HEK293 (cell line): ENCODE results near the gene RASAL2.

ENCODE experiments used
- CTCF ChIA-PET: fragments of 350-600 bp; formaldehyde crosslinking; extraction: SDS; loops from one replicate; lab custom pipeline; 2021; ENCODE audit warnings: antibody characterized with exemption; lab: Yijun Ruan, JAX
- POLR2A ChIA-PET: fragments of 300-600 bp; formaldehyde crosslinking; extraction: SDS; loops from one replicate; lab custom pipeline; 2020; ENCODE audit warnings: antibody characterized with exemption, inconsistent platforms; lab: Yijun Ruan, JAX
- H3K27ac ChIP-seq: fragments of 200-500 bp; sonication (Bioruptor generic); 2 replicates; pipeline ENCODE4 v1.5.1; 2014; ENCODE audit warnings: low read depth, low read length, control low read depth, inconsistent platforms; ENCODE audit errors: extremely low read depth
- H3K36me3 ChIP-seq, 2 experiments: fragments of 200-500 bp in 1 of 2; sonication (Bioruptor generic) in 1 of 2; 1 replicate in 1 of 2; 2 replicates in 1 of 2; pipeline ENCODE4 v1.5.1; 2014 to 2017; ENCODE audit warnings: inconsistent platforms in 2 of 2, low read length in 2 of 2; ENCODE audit not compliant: control insufficient read depth in 2 of 2, insufficient read depth in 1 of 2
- H3K4me1 ChIP-seq: fragments of 200-500 bp; sonication (Bioruptor generic); 2 replicates; pipeline ENCODE4 v1.5.1; 2014; ENCODE audit warnings: mild to moderate bottlenecking, low read length, inconsistent platforms; ENCODE audit not compliant: control insufficient read depth, insufficient read depth
- H3K4me3 ChIP-seq: 2 replicates; pipeline ENCODE4 v1.5.1; 2011; ENCODE audit warnings: low read depth, mild to moderate bottlenecking, control low read depth, low read length, moderate library complexity
- H3K9me3 ChIP-seq: fragments of 200-500 bp; sonication (Bioruptor generic); 2 replicates; pipeline ENCODE4 v1.5.1; 2014; ENCODE audit warnings: low read depth, low read length, inconsistent platforms; ENCODE audit not compliant: control insufficient read depth, insufficient read depth
- HOXA7 ChIP-seq: sonication (generic); formaldehyde crosslinking; IDR thresholded peaks from 2 replicates; pipeline ENCODE4 v1.8.1; 2022; ENCODE audit warnings: missing genetic modification reagents, borderline replicate concordance
- HOXC10 ChIP-seq: sonication (generic); formaldehyde crosslinking; IDR thresholded peaks from 2 replicates; pipeline ENCODE4 v1.8.1; 2023; ENCODE audit warnings: mild to moderate bottlenecking, missing genetic modification reagents
- KLF1 ChIP-seq: fragments of 450-650 bp; formaldehyde crosslinking; IDR thresholded peaks from 2 replicates; pipeline ENCODE4 v1.5.1; 2016; ENCODE audit warnings: missing biosample characterization, missing genetic modification characterization
- KLF10 ChIP-seq: fragments of 450-650 bp; IDR thresholded peaks from 2 replicates; pipeline ENCODE4 v1.5.1; 2018; ENCODE audit warnings: missing biosample characterization, mild to moderate bottlenecking, missing genetic modification characterization
- KLF9 ChIP-seq: fragments of 450-650 bp; formaldehyde crosslinking; IDR thresholded peaks from 2 replicates; pipeline ENCODE4 v1.5.1; 2016; ENCODE audit warnings: missing biosample characterization, missing genetic modification characterization, low read depth
- PATZ1 ChIP-seq: fragments of 450-650 bp; formaldehyde crosslinking; IDR thresholded peaks from 2 replicates; pipeline ENCODE4 v1.5.1; 2016; ENCODE audit warnings: missing biosample characterization, missing genetic modification characterization
- RBAK ChIP-seq: fragments of 450-650 bp; formaldehyde crosslinking; IDR thresholded peaks from 2 replicates; pipeline ENCODE4 v1.5.1; 2016; ENCODE audit warnings: missing biosample characterization, missing genetic modification characterization
- SALL2 ChIP-seq: fragments of 450-650 bp; formaldehyde crosslinking; IDR thresholded peaks from 2 replicates; pipeline ENCODE4 v1.5.0; 2017; ENCODE audit warnings: missing biosample characterization, mild to moderate bottlenecking, missing genetic modification characterization, borderline replicate concordance
- YY1 ChIP-seq: fragments of 450-650 bp; formaldehyde crosslinking; IDR thresholded peaks from 2 replicates; pipeline ENCODE4 v1.5.1; 2018; ENCODE audit warnings: missing biosample characterization, missing genetic modification characterization
- ZFP41 ChIP-seq: fragments of 450-650 bp; formaldehyde crosslinking; IDR thresholded peaks from 2 replicates; pipeline ENCODE4 v1.5.1; 2016; ENCODE audit warnings: missing biosample characterization, missing genetic modification characterization, borderline replicate concordance
- ZFP69B ChIP-seq: fragments of 450-650 bp; formaldehyde crosslinking; IDR thresholded peaks from 2 replicates; pipeline ENCODE4 v1.5.1; 2016; ENCODE audit warnings: missing biosample characterization, missing genetic modification characterization
- ZNF133 ChIP-seq: fragments of 450-650 bp; formaldehyde crosslinking; IDR thresholded peaks from 2 replicates; pipeline ENCODE4 v1.5.1; 2016; ENCODE audit warnings: missing biosample characterization, missing genetic modification characterization
- ZNF146 ChIP-seq: fragments of 450-650 bp; formaldehyde crosslinking; IDR thresholded peaks from 2 replicates; pipeline ENCODE4 v1.5.1; 2016; ENCODE audit warnings: missing biosample characterization, missing genetic modification characterization
- ZNF169 ChIP-seq: fragments of 450-650 bp; formaldehyde crosslinking; IDR thresholded peaks from 2 replicates; pipeline ENCODE4 v1.5.1; 2016; ENCODE audit warnings: missing biosample characterization, missing genetic modification characterization
- ZNF292 ChIP-seq: fragments of 450-650 bp; formaldehyde crosslinking; IDR thresholded peaks from 2 replicates; pipeline ENCODE4 v1.5.1; 2016; ENCODE audit warnings: low read depth, missing biosample characterization, missing genetic modification characterization, borderline replicate concordance
- ZNF341 ChIP-seq: fragments of 450-650 bp; formaldehyde crosslinking; IDR thresholded peaks from 2 replicates; pipeline ENCODE4; 2016; ENCODE audit warnings: low read depth, missing biosample characterization, missing genetic modification characterization
- ZNF473 ChIP-seq: fragments of 450-650 bp; formaldehyde crosslinking; IDR thresholded peaks from 2 replicates; pipeline ENCODE4 v1.5.1; 2017; ENCODE audit warnings: missing biosample characterization, missing genetic modification characterization
- ZNF488 ChIP-seq: fragments of 450-650 bp; formaldehyde crosslinking; IDR thresholded peaks from 2 replicates; pipeline ENCODE4 v1.5.1; 2016; ENCODE audit warnings: missing biosample characterization, missing genetic modification characterization
- ZNF518A ChIP-seq: fragments of 450-650 bp; formaldehyde crosslinking; conservative IDR thresholded peaks from 2 replicates; pipeline ENCODE4 v1.5.1; 2016; ENCODE audit warnings: low read depth, missing biosample characterization, missing genetic modification characterization
- ZNF529 ChIP-seq: fragments of 450-650 bp; formaldehyde crosslinking; IDR thresholded peaks from 2 replicates; pipeline ENCODE4 v1.5.1; 2017; ENCODE audit warnings: missing genetic modification characterization, missing biosample characterization; ENCODE audit not compliant: insufficient replicate concordance
- ZNF791 ChIP-seq: fragments of 450-650 bp; formaldehyde crosslinking; IDR thresholded peaks from 2 replicates; pipeline ENCODE4 v1.5.1; 2016; ENCODE audit warnings: missing biosample characterization, missing genetic modification characterization
- ZXDB ChIP-seq: fragments of 450-650 bp; formaldehyde crosslinking; IDR thresholded peaks from 2 replicates; pipeline ENCODE4 v1.5.1; 2016; ENCODE audit warnings: missing biosample characterization, missing genetic modification characterization

RASAL2 gene

GRCh38 chr1:178172939-178173338 lies 79.0 kb downstream of the RASAL2 start:
- Histone ChIP-seq H3K4me1 (0 out of 2 replicates have a peak, but pooled peaks cover 2% of the 10 kb centered on the region), H3K4me3 (no peak overlapping the region), H3K9me3 (no peaks in the 10 kb centered on the region), H3K36me3 (no peaks in the 10 kb centered on the region), H3K27ac (no peak overlapping the region)
- no peak for TF ChIP-seq ZNF341 (tag by site-specific recombination)
- no peak for TF ChIP-seq ZNF791 (tag by site-specific recombination)
- no peak for TF ChIP-seq YY1 (tag by site-specific recombination)
- no peak for TF ChIP-seq SALL2 (tag by site-specific recombination)
- no peak for TF ChIP-seq HOXC10 (CRISPR knock-in tag)
- no peak for TF ChIP-seq ZNF473
- TF ChIP-seq ZNF488 (tag by site-specific recombination) = no peak
- no peak for TF ChIP-seq ZNF133
- POLR2A ChIA-PET = no interaction called here
- CTCF ChIA-PET = no interaction called here

GRCh38 chr1:178174539-178174938 lies 80.6 kb downstream of the RASAL2 start:
- no peaks in the 10 kb centered on the region for H3K36me3 ChIP-seq
- no peak for TF ChIP-seq ZNF146
- TF ChIP-seq ZNF529 = no peak
- no peak for TF ChIP-seq ZNF518A (tag by site-specific recombination)
- no peaks in the 10 kb centered on the region for H3K4me1 ChIP-seq
- CTCF ChIA-PET = no interaction called here
- POLR2A ChIA-PET = interaction anchor here (1.3 kb wide), 1 partner anchor 81 kb away, joined by 5 read pairs; the partner anchor contains the start of gene RASAL2
- no peak overlapping the region for H3K4me3 ChIP-seq
- H3K9me3 ChIP-seq = no peaks in the 10 kb centered on the region
- no peak overlapping the region for H3K27ac ChIP-seq

GRCh38 chr1:178180405-178180804 lies 86.5 kb downstream of the RASAL2 start:
- Histone ChIP-seq H3K27ac (no peak overlapping the region), H3K36me3 (no peaks in the 10 kb centered on the region), H3K9me3 (no peaks in the 10 kb centered on the region), H3K4me3 (no peak overlapping the region), H3K4me1 (no peaks in the 10 kb centered on the region)
- POLR2A ChIA-PET = no interaction called here
- CTCF ChIA-PET = interaction anchor here (0.7 to 1.5 kb wide), 3 partner anchors 16 to 441 kb away, joined by 4 to 8 read pairs (median 8); no protein-coding TSS in a partner anchor
- no peak for TF ChIP-seq RBAK (tag by site-specific recombination)
- TF ChIP-seq HOXA7 (CRISPR knock-in tag) = no peak
- TF ChIP-seq KLF1 (tag by site-specific recombination) = no peak
- TF ChIP-seq PATZ1 (tag by site-specific recombination) = no peak
- TF ChIP-seq ZNF791 (tag by site-specific recombination) = no peak
- TF ChIP-seq ZFP41 (tag by site-specific recombination) = no peak
- no peak for TF ChIP-seq ZNF169 (tag by site-specific recombination)
- no peak for TF ChIP-seq ZFP69B
- TF ChIP-seq ZNF292 (tag by site-specific recombination) = no peak
- no peak for TF ChIP-seq KLF10 (tag by site-specific recombination)
- TF ChIP-seq KLF9 = no peak
- TF ChIP-seq ZXDB (tag by site-specific recombination) = no peak
